ENCODE results near the gene SARDH. TPM values are rescaled to one million over a fixed set of nuclear protein-coding genes. Genes with fewer than 3 reads are reported as not detected.

SARDH gene
- polyA plus RNA-seq, 1 donor (not counting 4 experiments of a cell fraction or from before 2014, with no cell fraction given): 0.03 TPM

DNA sequence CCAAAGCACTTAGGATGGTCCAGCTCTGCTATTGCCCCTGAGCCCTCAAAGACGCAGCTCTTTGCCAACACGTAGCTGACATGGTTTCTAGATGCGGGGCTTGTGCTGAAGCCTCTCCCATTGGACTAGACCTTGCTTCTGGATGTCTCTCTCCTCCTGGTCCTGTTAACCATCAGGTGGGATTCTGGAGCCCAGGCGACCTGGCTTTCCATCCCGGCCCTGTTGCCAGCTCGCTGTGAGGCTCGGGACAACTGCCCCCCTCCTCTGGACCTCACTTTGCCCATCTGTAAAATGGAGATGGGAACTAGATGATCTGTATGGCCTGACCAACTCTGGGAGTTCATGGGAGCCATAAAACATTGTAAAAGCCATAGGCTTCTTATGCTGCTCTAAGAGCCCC, 98.0 kb downstream of the SARDH start:
- no peak for DNase-seq (ENCODE audit: low read depth, low spot score)
- no peaks in the 10 kb centered on the region for H3K79me2 ChIP-seq (ENCODE audit: control insufficient read depth, insufficient read depth, low read length)
- FAIRE-seq: no peak
- H3K4me1 ChIP-seq (ENCODE audit: control insufficient read depth, extremely low read depth, insufficient read depth, low read length): no peaks in the 10 kb centered on the region
- H2AFZ ChIP-seq (ENCODE audit: control insufficient read depth, low read length): no peak overlapping the region
- no peak overlapping the region for H3K9ac ChIP-seq (ENCODE audit: control insufficient read depth, extremely low read depth, insufficient read depth, low read length)
- no peaks in the 10 kb centered on the region for H3K36me3 ChIP-seq (ENCODE audit: control insufficient read depth in 2 of 2, extremely low read depth in 1 of 2, insufficient read depth in 2 of 2, low read length in 2 of 2)
- no peaks in the 10 kb centered on the region for H3K9me3 ChIP-seq (ENCODE audit: control insufficient read depth, low read depth, low read length)
- H3K27ac ChIP-seq (ENCODE audit: control insufficient read depth, insufficient read depth, low read length): no peak overlapping the region
- H4K20me1 ChIP-seq (ENCODE audit: control insufficient read depth, extremely low read depth, insufficient read depth, low read length): no peaks in the 10 kb centered on the region
- TF ChIP-seq CTCF (optimal IDR thresholded peaks at IDR 0.05 in 1 of 3, IDR thresholded peaks at IDR 0.05 in 1 of 3, conservative IDR thresholded peaks at IDR 0.05 in 1 of 3; ENCODE audit: extremely low read depth in 1 of 3, insufficient read depth in 2 of 3, low read length in 3 of 3): no peak
- TF ChIP-seq EZH2 (IDR thresholded peaks at IDR 0.05; ENCODE audit: low read length): no peak
- dilution Hi-C loops (cut with MboI; ENCODE audit: extremely low pct_ligation_motif_present, low sequenced_read_pairs): no loop called here
- H3K4me2 ChIP-seq (ENCODE audit: control insufficient read depth, extremely low read depth, insufficient read depth, low read depth, low read length): no peak overlapping the region
- H3K4me3 ChIP-seq (ENCODE audit: control insufficient read depth in 2 of 3, extremely low read depth in 1 of 3, insufficient read depth in 2 of 3, low read depth in 1 of 3, low read length in 3 of 3): no peak overlapping the region
- peaks cover 2% of the 10 kb centered on the region for H3K27me3 ChIP-seq (ENCODE audit: control insufficient read depth, extremely low read depth, insufficient read depth, low read length)
- no peaks in the 10 kb centered on the region for H3K9me1 ChIP-seq (ENCODE audit: control insufficient read depth, extremely low read depth, insufficient read depth, low read length)

DNA sequence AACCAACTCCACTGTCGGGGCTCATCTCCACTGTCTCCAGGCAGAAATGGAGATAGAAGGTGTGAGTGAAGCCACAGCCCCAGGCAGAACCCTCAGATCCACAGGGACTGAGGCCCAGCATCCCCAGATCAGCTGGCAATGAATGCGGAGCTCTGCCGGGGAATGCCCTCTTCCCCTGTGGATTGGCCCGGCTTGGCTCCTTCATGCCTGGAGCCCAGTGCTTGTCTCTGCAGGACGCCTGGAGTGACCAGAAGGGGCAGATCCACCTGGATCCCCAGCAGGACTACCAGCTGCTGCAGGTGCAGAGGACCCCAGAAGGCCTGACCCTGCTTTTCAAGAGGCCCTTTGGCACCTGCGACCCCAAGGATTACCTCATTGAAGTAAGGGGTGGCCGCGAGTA, 98.5 kb downstream of the SARDH start:
- no peaks in the 10 kb centered on the region for H4K20me1 ChIP-seq (ENCODE audit: control insufficient read depth, extremely low read depth, insufficient read depth, low read length)
- H3K9me1 ChIP-seq (ENCODE audit: control insufficient read depth, extremely low read depth, insufficient read depth, low read length): no peaks in the 10 kb centered on the region
- no peak for FAIRE-seq
- no peak overlapping the region for H3K27ac ChIP-seq (ENCODE audit: control insufficient read depth, insufficient read depth, low read length)
- H3K4me2 ChIP-seq (ENCODE audit: control insufficient read depth, extremely low read depth, insufficient read depth, low read depth, low read length): no peak overlapping the region
- no peaks in the 10 kb centered on the region for H3K9me3 ChIP-seq (ENCODE audit: control insufficient read depth, low read depth, low read length)
- H3K9ac ChIP-seq (ENCODE audit: control insufficient read depth, extremely low read depth, insufficient read depth, low read length): no peak overlapping the region
- H3K27me3 ChIP-seq (ENCODE audit: control insufficient read depth, extremely low read depth, insufficient read depth, low read length): peaks cover 8% of the 10 kb centered on the region
- H3K36me3 ChIP-seq (ENCODE audit: control insufficient read depth in 2 of 2, extremely low read depth in 1 of 2, insufficient read depth in 2 of 2, low read length in 2 of 2): no peaks in the 10 kb centered on the region
- dilution Hi-C loops (cut with MboI; ENCODE audit: extremely low pct_ligation_motif_present, low sequenced_read_pairs): no loop called here
- H3K79me2 ChIP-seq (ENCODE audit: control insufficient read depth, insufficient read depth, low read length): no peaks in the 10 kb centered on the region
- no peak overlapping the region for H2AFZ ChIP-seq (ENCODE audit: control insufficient read depth, low read length)
- no peak overlapping the region for H3K4me3 ChIP-seq (ENCODE audit: control insufficient read depth in 2 of 3, extremely low read depth in 1 of 3, insufficient read depth in 2 of 3, low read depth in 1 of 3, low read length in 3 of 3)
- no peaks in the 10 kb centered on the region for H3K4me1 ChIP-seq (ENCODE audit: control insufficient read depth, extremely low read depth, insufficient read depth, low read length)
- DNase-seq (ENCODE audit: low read depth, low spot score): no peak
- TF ChIP-seq CTCF (optimal IDR thresholded peaks at IDR 0.05 in 1 of 3, IDR thresholded peaks at IDR 0.05 in 1 of 3, conservative IDR thresholded peaks at IDR 0.05 in 1 of 3; ENCODE audit: extremely low read depth in 1 of 3, insufficient read depth in 2 of 3, low read length in 3 of 3) (no peak), EZH2 (IDR thresholded peaks at IDR 0.05; ENCODE audit: low read length) (no peak)

All from keratinocyte (primary cell).